K562 (cell line): ENCODE data around the gene EPHB1. TPM values are rescaled to one million over a fixed set of nuclear protein-coding genes. Genes with fewer than 3 reads are reported as not detected.

Source experiments
- ATAC-seq: fragments of 200-7000 bp; cut with Tn5 transposase; 3 replicates; pipeline ENCODE4 v1.9.1; 2020; ENCODE audit warnings: moderate library complexity
- BruUV-seq: library from RNA; stranded (reverse); fragments of 400-500 nt; replicated peaks from 2 replicates; lab custom pipeline; 2021; lab: Mats Ljungman, UMichigan
- CTCF ChIA-PET: fragments of 300-600 bp; formaldehyde crosslinking; extraction: SDS; loops from one replicate; lab custom pipeline; 2021; ENCODE audit warnings: low intra/inter-chr PET ratio; lab: Yijun Ruan, JAX
- POLR2A ChIA-PET: fragments of 300-600, 350-650 bp; sonication (Branson Sonifier 250); formaldehyde crosslinking; extraction: SDS; loops from one replicate; lab custom pipeline; 2021; ENCODE audit warnings: antibody characterized with exemption, inconsistent platforms; lab: Yijun Ruan, JAX
- DNase-seq, 4 experiments: peaks; one replicate each; pipeline versions ENCODE4 v3.0.0 to v3.0.0-alpha.2; 2011 to 2018; ENCODE audit warnings: low spot score in 3 of 4, mixed read lengths in 3 of 4; ENCODE audit errors: extremely low read depth in 1 of 4
- FAIRE-seq: peaks from 2 replicates; lab custom pipeline; 2011; peaks lifted over from hg19 to GRCh38; lab: Jason Lieb, UNC
- H2AFZ ChIP-seq: 2 replicates; pipeline ENCODE4 v1.6.0; 2011; ENCODE audit warnings: low read depth, low read length, control low read depth, inconsistent platforms
- H3K27ac ChIP-seq: fragments of 200-600 bp; 3 replicates; pipeline ENCODE4 v1.8.0; 2011; ENCODE audit warnings: low read depth, mild to moderate bottlenecking, control low read depth, inconsistent platforms, low read length, moderate library complexity, mixed read lengths; ENCODE audit errors: extremely low read depth
- H3K27me3 ChIP-seq, 2 experiments: fragments of 300-600 bp in 1 of 2; 2 replicates in 1 of 2; 3 replicates in 1 of 2; pipeline versions ENCODE4 v1.6.0 to v1.8.0; 2011; ENCODE audit warnings: inconsistent platforms in 2 of 2, low read length in 2 of 2, mild to moderate bottlenecking in 1 of 2, mixed read lengths in 1 of 2, moderate library complexity in 1 of 2; ENCODE audit not compliant: control insufficient read depth in 2 of 2, insufficient read depth in 2 of 2
- H3K36me3 ChIP-seq: fragments of 300-600 bp; 3 replicates; pipeline ENCODE4 v1.8.0; 2011; ENCODE audit warnings: mild to moderate bottlenecking, low read length, inconsistent platforms; ENCODE audit not compliant: control insufficient read depth, insufficient read depth
- H3K4me1 ChIP-seq, 2 experiments: fragments of 200-600 bp in 1 of 2; replicated peaks in 1 of 2; 2 replicates in 1 of 2; 3 replicates in 1 of 2; pipeline versions ENCODE4 v1.5.1 to v1.8.0; 2011; ENCODE audit warnings: inconsistent platforms in 2 of 2, low read length in 2 of 2, mild to moderate bottlenecking in 1 of 2, mixed read lengths in 1 of 2, moderate library complexity in 1 of 2; ENCODE audit not compliant: control insufficient read depth in 2 of 2, insufficient read depth in 2 of 2
- H3K4me2 ChIP-seq: 2 replicates; pipeline ENCODE4 v1.6.1; 2011; ENCODE audit warnings: low read length, control low read depth, inconsistent platforms, mixed read lengths; ENCODE audit not compliant: insufficient read depth
- H3K4me3 ChIP-seq: fragments of 200-600 bp; sonication (generic), shearing (Covaris generic); 2 replicates; pipeline ENCODE4 v1.5.1; 2016; ENCODE audit warnings: control low read depth, inconsistent platforms
- H3K79me2 ChIP-seq: fragments of 200-600 bp; 3 replicates; pipeline ENCODE4 v1.8.0; 2011; ENCODE audit warnings: low read length, inconsistent platforms; ENCODE audit not compliant: control insufficient read depth, insufficient read depth
- H3K9ac ChIP-seq, 2 experiments: 2 replicates each; pipeline versions ENCODE4 v1.6.0 to v1.6.1; 2011; ENCODE audit warnings: low read depth in 2 of 2, low read length in 2 of 2, control low read depth in 1 of 2, inconsistent platforms in 1 of 2, mild to moderate bottlenecking in 1 of 2, mixed read lengths in 1 of 2; ENCODE audit not compliant: insufficient read depth in 1 of 2
- H3K9me1 ChIP-seq: one replicate; pipeline ENCODE4 v1.6.0; 2011; ENCODE audit warnings: inconsistent platforms, mild to moderate bottlenecking, low read length, moderate library complexity; ENCODE audit not compliant: control insufficient read depth, insufficient read depth
- H3K9me3 ChIP-seq: replicated peaks from 2 replicates; pipeline ENCODE4 v1.5.1; 2011; ENCODE audit warnings: low read depth, low read length, inconsistent platforms; ENCODE audit not compliant: control insufficient read depth, insufficient read depth
- H4K20me1 ChIP-seq: replicated peaks from 2 replicates; pipeline ENCODE4 v1.6.1; 2011; ENCODE audit warnings: low read length, inconsistent platforms, mixed read lengths; ENCODE audit not compliant: control insufficient read depth, insufficient read depth
- ATF1 ChIP-seq, 2 experiments: fragments of 450-650 bp in 1 of 2; IDR thresholded peaks; 2 replicates each; pipeline ENCODE4 v1.6.1; 2016; ENCODE audit warnings: missing compliant biosample characterization in 1 of 2, missing genetic modification characterization in 1 of 2
- CBX8 ChIP-seq: fragments of 200-600 bp; sonication (generic); IDR thresholded peaks from 2 replicates; pipeline ENCODE4 v1.6.1; 2012; ENCODE audit warnings: borderline replicate concordance, mixed run types, low read depth, mild to moderate bottlenecking, moderate library complexity, mixed read lengths, low read length, control low read depth, inconsistent platforms; ENCODE audit not compliant: poor library complexity, severe bottlenecking; ENCODE audit errors: extremely low read depth
- ESRRB ChIP-seq: fragments of 250-450 bp; sonication (Bioruptor Pico); IDR thresholded peaks from 2 replicates; pipeline ENCODE4 v1.5.0; 2020; ENCODE audit warnings: mild to moderate bottlenecking, moderate library complexity, borderline replicate concordance
- HMG20B ChIP-seq: fragments of 250-450 bp; sonication (Bioruptor Pico); IDR thresholded peaks from 2 replicates; pipeline ENCODE4 v1.5.0; 2021; ENCODE audit warnings: mild to moderate bottlenecking
- HNRNPLL ChIP-seq: fragments of 200-400 bp; formaldehyde crosslinking; IDR thresholded peaks from 2 replicates; pipeline ENCODE4 v1.6.1; 2017; ENCODE audit warnings: low read length, low read depth, mild to moderate bottlenecking; ENCODE audit not compliant: poor library complexity, severe bottlenecking
- PCBP2 ChIP-seq: fragments of 200-400 bp; formaldehyde crosslinking; IDR thresholded peaks from 2 replicates; pipeline ENCODE4 v1.6.1; 2018; ENCODE audit warnings: low read length, low read depth, mild to moderate bottlenecking, moderate library complexity; ENCODE audit not compliant: poor library complexity, severe bottlenecking
- RERE ChIP-seq: sonication (generic); formaldehyde crosslinking; IDR thresholded peaks from 2 replicates; pipeline ENCODE4 v1.8.0; 2023; ENCODE audit warnings: missing genetic modification reagents, mild to moderate bottlenecking, borderline replicate concordance
- TCF7 ChIP-seq: sonication (generic); IDR thresholded peaks from 2 replicates; pipeline ENCODE4 v1.6.1; 2016; ENCODE audit warnings: antibody characterized with exemption, borderline replicate concordance
- ZNF347 ChIP-seq: fragments of 450-650 bp; formaldehyde crosslinking; IDR thresholded peaks from 2 replicates; pipeline ENCODE4 v1.4.0; 2020; ENCODE audit warnings: low read depth, mild to moderate bottlenecking, moderate library complexity
- ZNF583 ChIP-seq: fragments of 250-450 bp; sonication (Bioruptor Pico); IDR thresholded peaks from 2 replicates; pipeline ENCODE4 v1.4.0; 2020
- ZNF668 ChIP-seq: fragments of 250-450 bp; sonication (Bioruptor Pico); IDR thresholded peaks from 2 replicates; pipeline ENCODE4 v1.8.0; 2022; ENCODE audit warnings: mild to moderate bottlenecking, inconsistent platforms
- WGBS: fragments of 100-300 bp; shearing (Covaris generic); methylation state at CpG from one replicate; pipeline ENCODE4 v1.1.6; 2016; ENCODE audit warnings: low coverage, mixed read lengths; ENCODE audit not compliant: insufficient coverage; ENCODE audit errors: missing lambda C conversion rate; 5-methylcytosine and 5-hydroxymethylcytosine counted together
- in situ Hi-C: fragments of 300-500 bp; cut with MboI; formaldehyde crosslinking; loops from 4 replicates; pipeline ENCODE4 v1.15.0; 2018; ENCODE audit warnings: inconsistent platforms, mixed read lengths
- intact Hi-C: fragments of 100-400 bp; cut with micrococcal nuclease; formaldehyde crosslinking; loops from 2 replicates; pipeline ENCODE4 v1.14.2; 2022
- polyA plus RNA-seq, 8 experiments: library from polyadenylated mRNA; depleted of rRNA in 4 of 8; stranded (reverse) in 5 of 8; unstranded in 3 of 8; fragments of >200 nt; fragmentation: Nextera tagmentation in 2 of 8; fragmentation: Illumina TruSeq in 1 of 8; extraction: Ambion mirVana in 2 of 8; extraction: Trizol in 1 of 8; gene quantifications; 2 replicates each; pipeline versions ENCODE4 v1.2.1 to v1.2.3, GENCODE V29; 2011 to 2014; ENCODE audit warnings: inconsistent platforms in 1 of 8, missing spikeins in 1 of 8
- total RNA-seq, 7 experiments: library from RNA; depleted of rRNA in 6 of 7; stranded (reverse); fragments of >200 nt in 6 of 7; fragmentation: Illumina TruSeq in 2 of 7; extraction: Trizol in 2 of 7; gene quantifications; 2 replicates each; pipeline versions ENCODE4 v1.2.1 to v1.2.3, GENCODE V29; 2011 to 2021; ENCODE audit warnings: low replicate concordance in 1 of 7
- TF ChIP-seq, protein P1 (sequence below): fragments of 450-650 bp; formaldehyde crosslinking; IDR thresholded peaks from 2 replicates; pipeline ENCODE4 v1.4.0; 2020; ENCODE audit warnings: mild to moderate bottlenecking, mixed read lengths

Gene EPHB1
- total and polyA plus RNA-seq, 9 of the 15 experiments (the other 6 are each of a cell fraction or from before 2014, with no cell fraction given): 0.29 TPM; not detected in 8

- intact Hi-C loops: no loop called here
- no TSS peak for BruUV-seq
- ATAC-seq: no peak
- TF ChIP-seq ESRRB (CRISPR knock-in tag): no peak
- TF ChIP-seq RERE (CRISPR knock-in tag): no peak
- TF ChIP-seq ZNF668 (CRISPR knock-in tag): no peak
- no peak for TF ChIP-seq CBX8
- TF ChIP-seq HNRNPLL: no peak
- TF ChIP-seq ZNF583 (CRISPR knock-in tag): no peak
- no peak for TF ChIP-seq HMG20B (CRISPR knock-in tag)
- TF ChIP-seq PCBP2: no peak
- TF ChIP-seq TCF7: no peak
- TF ChIP-seq ATF1 (CRISPR knock-in tag; IDR thresholded peaks at IDR 0.05): no peak
- no peak for TF ChIP-seq ATF1 (tag; IDR thresholded peaks at IDR 0.05)
- no peak for TF ChIP-seq ZNF347 (CRISPR knock-in tag)
- TF ChIP-seq, protein P1, sequence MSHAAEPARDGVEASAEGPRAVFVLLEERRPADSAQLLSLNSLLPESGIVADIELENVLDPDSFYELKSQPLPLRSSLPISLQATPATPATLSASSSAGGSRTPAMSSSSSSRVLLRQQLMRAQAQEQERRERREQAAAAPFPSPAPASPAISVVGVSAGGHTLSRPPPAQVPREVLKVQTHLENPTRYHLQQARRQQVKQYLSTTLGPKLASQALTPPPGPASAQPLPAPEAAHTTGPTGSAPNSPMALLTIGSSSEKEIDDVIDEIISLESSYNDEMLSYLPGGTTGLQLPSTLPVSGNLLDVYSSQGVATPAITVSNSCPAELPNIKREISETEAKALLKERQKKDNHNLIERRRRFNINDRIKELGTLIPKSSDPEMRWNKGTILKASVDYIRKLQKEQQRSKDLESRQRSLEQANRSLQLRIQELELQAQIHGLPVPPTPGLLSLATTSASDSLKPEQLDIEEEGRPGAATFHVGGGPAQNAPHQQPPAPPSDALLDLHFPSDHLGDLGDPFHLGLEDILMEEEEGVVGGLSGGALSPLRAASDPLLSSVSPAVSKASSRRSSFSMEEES (CRISPR knock-in tag): no peak
Observed at GRCh38 chr3:135175728-135176277, 380.7 kb downstream of the EPHB1 start.

More at GRCh38 chr3:135175728-135176277, 380.7 kb downstream of the EPHB1 start:
- Histone ChIP-seq H2AFZ (no peak overlapping the region), H3K4me1 (no peaks in the 10 kb centered on the region), H3K27ac (no peak overlapping the region), H3K36me3 (no peaks in the 10 kb centered on the region), H3K79me2 (no peaks in the 10 kb centered on the region), H4K20me1 (no peaks in the 10 kb centered on the region), H3K4me3 (no peak overlapping the region), H3K4me2 (no peak overlapping the region), H3K9me3 (no peaks in the 10 kb centered on the region), H3K27me3 (peaks cover 0 to 5% of the 10 kb centered on the region in 2 experiments; a peak in 2 of 5 replicates), H3K9me1 (no peaks in the 10 kb centered on the region), H3K9ac (no peak overlapping the region)
- in situ Hi-C loops: no loop called here
- FAIRE-seq: no peak
- ChIA-PET POLR2A (no interaction called here), CTCF (no interaction called here)
- 0% methylated on average over 2 of the region's 5 CpGs for WGBS
- DNase-seq: no peak
